NB4 (cell line): Measurements from ENCODE around the gene TMC3.

ENCODE experiments used
- CTCF ChIP-seq: IDR thresholded peaks from one replicate; pipeline ENCODE4 v1.5.1; 2012; ENCODE audit warnings: low read depth, low read length
- TF ChIP-seq, protein P1 (sequence below): IDR thresholded peaks from 2 replicates; pipeline ENCODE4 v1.6.1; 2011; ENCODE audit warnings: low read depth, low read length

- no peak for TF ChIP-seq CTCF
- TF ChIP-seq, protein P1, sequence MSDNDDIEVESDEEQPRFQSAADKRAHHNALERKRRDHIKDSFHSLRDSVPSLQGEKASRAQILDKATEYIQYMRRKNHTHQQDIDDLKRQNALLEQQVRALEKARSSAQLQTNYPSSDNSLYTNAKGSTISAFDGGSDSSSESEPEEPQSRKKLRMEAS: no peak
These were observed 33.2 kb upstream of the TMC3 start for GRCh38 chr15:81407176-81407575.
